ENCODE results near the gene TRPM3.

The TRPM3 gene

DNA sequence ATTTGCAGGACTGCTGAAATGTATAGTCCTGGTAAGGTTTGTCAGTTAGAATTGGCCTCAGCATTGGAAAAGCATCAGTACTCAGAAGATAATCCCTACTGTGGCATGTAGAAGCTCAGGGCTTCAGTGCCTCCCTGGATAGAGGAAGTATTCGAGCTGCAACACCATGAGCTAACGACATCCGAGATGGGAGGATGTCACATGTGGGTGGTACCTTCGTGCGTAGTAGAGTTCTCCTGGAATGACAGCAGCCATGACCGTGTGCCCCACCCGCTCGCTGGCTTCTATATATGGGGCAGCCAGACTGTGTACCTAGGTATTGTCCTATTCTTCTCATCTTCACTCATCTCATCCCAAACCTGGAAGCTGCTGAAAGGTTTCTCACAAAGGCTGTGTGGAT lies 361.2 kb downstream of the TRPM3 start:
- Histone ChIP-seq H3K4me3 (IDR thresholded peaks at IDR 0.05; ENCODE audit: insufficient read depth, low read depth, low read length) (no peak overlapping the region), H3K9ac (no peak overlapping the region), H4K20me1 (ENCODE audit: insufficient read depth) (no peaks in the 10 kb centered on the region), H3K27me3 (ENCODE audit: insufficient read depth, low read depth) (no peaks in the 10 kb centered on the region), H3K4me2 (no peak overlapping the region), H2AFZ (ENCODE audit: low read depth) (no peak overlapping the region), H3K4me1 (ENCODE audit: low read depth, poor library complexity, severe bottlenecking) (no peaks in the 10 kb centered on the region), H3K36me3 (ENCODE audit: insufficient read depth) (no peaks in the 10 kb centered on the region), H3K79me2 (ENCODE audit: insufficient read depth, low read depth) (no peaks in the 10 kb centered on the region), H3K27ac (no peak overlapping the region)
- no peak for TF ChIP-seq CTCF (conservative IDR thresholded peaks at IDR 0.05; ENCODE audit: low read depth, low read length)

- H3K27me3 ChIP-seq (ENCODE audit: insufficient read depth, low read depth), result no peaks in the 10 kb centered on the region
- H3K27ac ChIP-seq, result no peak overlapping the region
- no peak overlapping the region for H3K9ac ChIP-seq
- no peaks in the 10 kb centered on the region for H3K79me2 ChIP-seq (ENCODE audit: insufficient read depth, low read depth)
- H3K4me3 ChIP-seq (IDR thresholded peaks at IDR 0.05; ENCODE audit: insufficient read depth, low read depth, low read length), result no peak overlapping the region
- no peak for TF ChIP-seq CTCF (conservative IDR thresholded peaks at IDR 0.05; ENCODE audit: low read depth, low read length)
- H2AFZ ChIP-seq (ENCODE audit: low read depth), result no peak overlapping the region
- H4K20me1 ChIP-seq (ENCODE audit: insufficient read depth), result no peaks in the 10 kb centered on the region
- no peak overlapping the region for H3K4me2 ChIP-seq
- no peaks in the 10 kb centered on the region for H3K36me3 ChIP-seq (ENCODE audit: insufficient read depth)
- no peaks in the 10 kb centered on the region for H3K4me1 ChIP-seq (ENCODE audit: low read depth, poor library complexity, severe bottlenecking)
Observed at GRCh38 chr9:70753311-70753710, 368.1 kb downstream of the TRPM3 start.

GRCh38 chr9:70749066-70749465 lies 372.4 kb downstream of the TRPM3 start:
- no peaks in the 10 kb centered on the region for H4K20me1 ChIP-seq (ENCODE audit: insufficient read depth)
- TF ChIP-seq CTCF (conservative IDR thresholded peaks at IDR 0.05; ENCODE audit: low read depth, low read length), result no peak
- H3K4me3 ChIP-seq (IDR thresholded peaks at IDR 0.05; ENCODE audit: insufficient read depth, low read depth, low read length), result no peak overlapping the region
- H3K27me3 ChIP-seq (ENCODE audit: insufficient read depth, low read depth), result no peaks in the 10 kb centered on the region
- no peak overlapping the region for H3K4me2 ChIP-seq
- no peak overlapping the region for H2AFZ ChIP-seq (ENCODE audit: low read depth)
- no peaks in the 10 kb centered on the region for H3K4me1 ChIP-seq (ENCODE audit: low read depth, poor library complexity, severe bottlenecking)
- no peaks in the 10 kb centered on the region for H3K79me2 ChIP-seq (ENCODE audit: insufficient read depth, low read depth)
- H3K27ac ChIP-seq, result no peak overlapping the region
- no peak overlapping the region for H3K9ac ChIP-seq
- H3K36me3 ChIP-seq (ENCODE audit: insufficient read depth), result no peaks in the 10 kb centered on the region

- Histone ChIP-seq H3K27me3 (ENCODE audit: insufficient read depth, low read depth) (no peaks in the 10 kb centered on the region), H3K4me1 (ENCODE audit: low read depth, poor library complexity, severe bottlenecking) (no peaks in the 10 kb centered on the region), H3K27ac (no peak overlapping the region), H3K79me2 (ENCODE audit: insufficient read depth, low read depth) (no peaks in the 10 kb centered on the region), H3K36me3 (ENCODE audit: insufficient read depth) (no peaks in the 10 kb centered on the region), H2AFZ (ENCODE audit: low read depth) (no peak overlapping the region), H3K9ac (no peak overlapping the region), H4K20me1 (ENCODE audit: insufficient read depth) (no peaks in the 10 kb centered on the region), H3K4me2 (no peak overlapping the region), H3K4me3 (IDR thresholded peaks at IDR 0.05; ENCODE audit: insufficient read depth, low read depth, low read length) (no peak overlapping the region)
- no peak for TF ChIP-seq CTCF (conservative IDR thresholded peaks at IDR 0.05; ENCODE audit: low read depth, low read length)
Observed at GRCh38 chr9:70747261-70747718, 374.1 kb downstream of the TRPM3 start.

Data from KMS-11 (cell line).